ENCODE data around the gene ATP13A3. TPM values are rescaled to one million over a fixed set of nuclear protein-coding genes. Genes with fewer than 3 reads are reported as not detected.

The ATP13A3 gene
- total and polyA plus RNA-seq, 9 of the 15 experiments (the other 6 are each of a cell fraction or from before 2014, with no cell fraction given) = 16.6 to 135 (median 86.6) TPM

- ATAC-seq = no peak
- H3K4me1 ChIP-seq (replicated peaks in 1 of 2; ENCODE audit: control insufficient read depth in 2 of 2, insufficient read depth in 2 of 2, low read length in 2 of 2) = no peaks in the 10 kb centered on the region
- no peaks in the 10 kb centered on the region for H3K27me3 ChIP-seq (ENCODE audit: control insufficient read depth in 2 of 2, insufficient read depth in 2 of 2, low read length in 2 of 2)
- WGBS (ENCODE audit: insufficient coverage, low coverage, missing lambda C conversion rate) = 93% methylated on average over 5 of the region's 5 CpGs
- ChIA-PET CTCF (ENCODE audit: low intra/inter-chr PET ratio) (no interaction called here), POLR2A (no interaction called here)
- no peak overlapping the region for H3K9ac ChIP-seq (ENCODE audit: insufficient read depth in 1 of 2, low read depth in 2 of 2, low read length in 2 of 2)
- no peak overlapping the region for H3K4me2 ChIP-seq (ENCODE audit: insufficient read depth, low read length)
- intact Hi-C loops (cut with micrococcal nuclease) = no loop called here
- no peaks in the 10 kb centered on the region for H3K9me1 ChIP-seq (ENCODE audit: control insufficient read depth, insufficient read depth, low read length)
- H3K79me2 ChIP-seq (ENCODE audit: control insufficient read depth, insufficient read depth, low read length) = no peaks in the 10 kb centered on the region
- no peak overlapping the region for H3K27ac ChIP-seq (ENCODE audit: extremely low read depth, low read depth, low read length)
- no peak overlapping the region for H3K4me3 ChIP-seq
- H3K9me3 ChIP-seq (replicated peaks; ENCODE audit: control insufficient read depth, insufficient read depth, low read depth, low read length) = no peaks in the 10 kb centered on the region
- no TSS peak for BruUV-seq (replicated peaks)
- DNase-seq (ENCODE audit: extremely low read depth in 1 of 4, low spot score in 3 of 4) = no peak
- no peak overlapping the region for H2AFZ ChIP-seq (ENCODE audit: low read depth, low read length)
- H3K36me3 ChIP-seq (ENCODE audit: control insufficient read depth, insufficient read depth, low read length) = peaks cover 88% of the 10 kb centered on the region
- FAIRE-seq = no peak
- TF ChIP-seq FOS (IDR thresholded peaks at IDR 0.05; ENCODE audit: extremely low read depth, insufficient read length) (no peak), MITF (IDR thresholded peaks at IDR 0.05) (no peak), CBFB (CRISPR knock-in tag; IDR thresholded peaks at IDR 0.05) (no peak), PRMT5 (CRISPR knock-in tag; IDR thresholded peaks at IDR 0.05) (no peak), SRSF7 (optimal IDR thresholded peaks at IDR 0.05; ENCODE audit: low read depth, low read length) (no peak), ZNF197 (CRISPR knock-in tag; IDR thresholded peaks at IDR 0.05; ENCODE audit: low read depth) (no peak), ZZZ3 (IDR thresholded peaks at IDR 0.05) (no peak), EP300 (IDR thresholded peaks at IDR 0.05; ENCODE audit: low read length) (no peak), E4F1 (CRISPR knock-in tag; IDR thresholded peaks at IDR 0.05; ENCODE audit: borderline replicate concordance) (no peak), NR2C2 (CRISPR knock-in tag; IDR thresholded peaks at IDR 0.05) (no peak), NR2C2 (tag; IDR thresholded peaks at IDR 0.05) (no peak), HDAC6 (IDR thresholded peaks at IDR 0.05; ENCODE audit: low read depth, low read length) (no peak), TFAM (CRISPR knock-in tag; conservative IDR thresholded peaks at IDR 0.05) (no peak), ZNF354B (CRISPR knock-in tag; IDR thresholded peaks at IDR 0.05) (no peak)
- H4K20me1 ChIP-seq (replicated peaks; ENCODE audit: control insufficient read depth, insufficient read depth, low read length) = no peaks in the 10 kb centered on the region
- in situ Hi-C loops (cut with MboI) = no loop called here
Measured at GRCh38 chr3:194431554-194431953, 55.2 kb downstream of the ATP13A3 start.
